IMR-90 (cell line): ENCODE results near the gene EPB41L2.

ENCODE experiments used
- BHLHE40 ChIP-seq: fragments of 150-350 bp; IDR thresholded peaks from 2 replicates; pipeline ENCODE4 v1.6.1; 2016; ENCODE audit warnings: mild to moderate bottlenecking, low read depth, low read length
- CEBPB ChIP-seq: IDR thresholded peaks from 2 replicates; pipeline ENCODE4 v1.6.1; 2012; ENCODE audit warnings: low read depth, low read length, improper control_type of control experiment
- CHD1 ChIP-seq: IDR thresholded peaks from 2 replicates; pipeline ENCODE4 v1.6.1; 2012; ENCODE audit warnings: low read depth, low read length, improper control_type of control experiment
- CTCF ChIP-seq: conservative IDR thresholded peaks from 2 replicates; pipeline ENCODE4 v1.5.1; 2012; ENCODE audit warnings: mild to moderate bottlenecking, low read depth, low read length, improper control_type of control experiment
- MAFK ChIP-seq: IDR thresholded peaks from 2 replicates; pipeline ENCODE4 v1.6.1; 2012; ENCODE audit warnings: low read depth, low read length, improper control_type of control experiment
- MAZ ChIP-seq: IDR thresholded peaks from 2 replicates; pipeline ENCODE4 v1.6.1; 2012; ENCODE audit warnings: low read depth, mild to moderate bottlenecking, low read length, improper control_type of control experiment, moderate library complexity, borderline replicate concordance
- MXI1 ChIP-seq: IDR thresholded peaks from 2 replicates; pipeline ENCODE4 v1.6.1; 2012; ENCODE audit warnings: low read depth, mild to moderate bottlenecking, low read length, moderate library complexity, borderline replicate concordance
- NFE2L2 ChIP-seq: fragments of 150-350 bp; IDR thresholded peaks from 2 replicates; pipeline ENCODE4 v1.6.1; 2016; ENCODE audit warnings: low read depth, mild to moderate bottlenecking, low read length
- POLR2A ChIP-seq: IDR thresholded peaks from 2 replicates; pipeline ENCODE4 v1.6.1; 2012; ENCODE audit warnings: mild to moderate bottlenecking, low read depth, low read length
- RAD21 ChIP-seq: IDR thresholded peaks from 2 replicates; pipeline ENCODE4 v1.6.1; 2012; ENCODE audit warnings: low read length, improper control_type of control experiment
- RCOR1 ChIP-seq: IDR thresholded peaks from 2 replicates; pipeline ENCODE4 v1.6.1; 2012; ENCODE audit warnings: mild to moderate bottlenecking, low read length, improper control_type of control experiment; ENCODE audit not compliant: insufficient replicate concordance
- RFX5 ChIP-seq: IDR thresholded peaks from 2 replicates; pipeline ENCODE4 v1.8.0; 2012; ENCODE audit warnings: low read depth, mild to moderate bottlenecking, low read length, moderate library complexity
- SMC3 ChIP-seq: fragments of 150-350 bp; IDR thresholded peaks from 2 replicates; pipeline ENCODE4 v1.6.1; 2016; ENCODE audit warnings: low read depth, mild to moderate bottlenecking, antibody characterized with exemption, low read length, moderate library complexity
- TF ChIP-seq, protein P1 (sequence below): fragments of 150-350 bp; IDR thresholded peaks from 2 replicates; pipeline ENCODE4 v1.6.1; 2017; ENCODE audit warnings: mild to moderate bottlenecking, antibody characterized with exemption, low read length, low read depth

GRCh38 chr6:130839379-130839778, 223.7 kb downstream of the EPB41L2 start:
- TF ChIP-seq POLR2A, result no peak
- TF ChIP-seq CTCF, result no peak
- TF ChIP-seq MXI1, result no peak
- TF ChIP-seq RAD21, result no peak
- TF ChIP-seq, protein P1, sequence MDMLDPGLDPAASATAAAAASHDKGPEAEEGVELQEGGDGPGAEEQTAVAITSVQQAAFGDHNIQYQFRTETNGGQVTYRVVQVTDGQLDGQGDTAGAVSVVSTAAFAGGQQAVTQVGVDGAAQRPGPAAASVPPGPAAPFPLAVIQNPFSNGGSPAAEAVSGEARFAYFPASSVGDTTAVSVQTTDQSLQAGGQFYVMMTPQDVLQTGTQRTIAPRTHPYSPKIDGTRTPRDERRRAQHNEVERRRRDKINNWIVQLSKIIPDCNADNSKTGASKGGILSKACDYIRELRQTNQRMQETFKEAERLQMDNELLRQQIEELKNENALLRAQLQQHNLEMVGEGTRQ, result no peak
- no peak for TF ChIP-seq RCOR1
- TF ChIP-seq MAFK, result no peak
- TF ChIP-seq MAZ, result no peak
- no peak for TF ChIP-seq SMC3
- TF ChIP-seq CEBPB, result no peak
- TF ChIP-seq CHD1, result no peak
- TF ChIP-seq BHLHE40, result no peak
- no peak for TF ChIP-seq NFE2L2
- no peak for TF ChIP-seq RFX5
